K562 (cell line): ENCODE data around the gene HTRA3. TPM values are rescaled to one million over a fixed set of nuclear protein-coding genes. Genes with fewer than 3 reads are reported as not detected.

Source experiments
- CHD1 ChIP-seq: fragments of 200-600 bp; sonication (generic); IDR thresholded peaks from one replicate; pipeline ENCODE4 v1.6.1; 2012; ENCODE audit warnings: mild to moderate bottlenecking, moderate library complexity, low read length, inconsistent platforms
- FOSL1 ChIP-seq: fragments of 200-800 bp; sonication (Bioruptor generic); conservative IDR thresholded peaks from 2 replicates; pipeline ENCODE4 v1.6.1; 2016; ENCODE audit warnings: missing genetic modification characterization, missing compliant biosample characterization
- MGA ChIP-seq: fragments of 450-650 bp; IDR thresholded peaks from 2 replicates; pipeline ENCODE4 v1.6.1; 2016; ENCODE audit warnings: mild to moderate bottlenecking, moderate library complexity
- RUNX1 ChIP-seq: sonication (generic); IDR thresholded peaks from 2 replicates; pipeline ENCODE4 v1.6.1; 2016; ENCODE audit warnings: antibody characterized with exemption, low read depth
- ZNF507 ChIP-seq: conservative IDR thresholded peaks from 2 replicates; pipeline ENCODE4 v1.6.1; 2017; ENCODE audit warnings: missing genetic modification characterization, missing compliant biosample characterization
- polyA plus RNA-seq, 8 experiments: library from polyadenylated mRNA; depleted of rRNA in 4 of 8; stranded (reverse) in 5 of 8; unstranded in 3 of 8; fragments of >200 nt; fragmentation: Nextera tagmentation in 2 of 8; fragmentation: Illumina TruSeq in 1 of 8; extraction: Ambion mirVana in 2 of 8; extraction: Trizol in 1 of 8; gene quantifications; 2 replicates each; pipeline versions ENCODE4 v1.2.1 to v1.2.3, GENCODE V29; 2011 to 2014; ENCODE audit warnings: inconsistent platforms in 1 of 8, missing spikeins in 1 of 8
- total RNA-seq, 7 experiments: library from RNA; depleted of rRNA in 6 of 7; stranded (reverse); fragments of >200 nt in 6 of 7; fragmentation: Illumina TruSeq in 2 of 7; extraction: Trizol in 2 of 7; gene quantifications; 2 replicates each; pipeline versions ENCODE4 v1.2.1 to v1.2.3, GENCODE V29; 2011 to 2021; ENCODE audit warnings: low replicate concordance in 1 of 7

Gene HTRA3
- total and polyA plus RNA-seq, 9 of the 15 experiments (the other 6 are each of a cell fraction or from before 2014, with no cell fraction given): 0.04 TPM; not detected in 8

- TF ChIP-seq MGA: no peak
- no peak for TF ChIP-seq CHD1
- TF ChIP-seq RUNX1: no peak
- TF ChIP-seq FOSL1 (tag): no peak
- no peak for TF ChIP-seq ZNF507 (tag)
These were observed 73.9 kb downstream of the HTRA3 start (continued) for GRCh38 chr4:8343262-8343966.
